ENCODE results near the gene SPINT1.

Gene SPINT1, protein sequence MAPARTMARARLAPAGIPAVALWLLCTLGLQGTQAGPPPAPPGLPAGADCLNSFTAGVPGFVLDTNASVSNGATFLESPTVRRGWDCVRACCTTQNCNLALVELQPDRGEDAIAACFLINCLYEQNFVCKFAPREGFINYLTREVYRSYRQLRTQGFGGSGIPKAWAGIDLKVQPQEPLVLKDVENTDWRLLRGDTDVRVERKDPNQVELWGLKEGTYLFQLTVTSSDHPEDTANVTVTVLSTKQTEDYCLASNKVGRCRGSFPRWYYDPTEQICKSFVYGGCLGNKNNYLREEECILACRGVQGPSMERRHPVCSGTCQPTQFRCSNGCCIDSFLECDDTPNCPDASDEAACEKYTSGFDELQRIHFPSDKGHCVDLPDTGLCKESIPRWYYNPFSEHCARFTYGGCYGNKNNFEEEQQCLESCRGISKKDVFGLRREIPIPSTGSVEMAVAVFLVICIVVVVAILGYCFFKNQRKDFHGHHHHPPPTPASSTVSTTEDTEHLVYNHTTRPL

DNA sequence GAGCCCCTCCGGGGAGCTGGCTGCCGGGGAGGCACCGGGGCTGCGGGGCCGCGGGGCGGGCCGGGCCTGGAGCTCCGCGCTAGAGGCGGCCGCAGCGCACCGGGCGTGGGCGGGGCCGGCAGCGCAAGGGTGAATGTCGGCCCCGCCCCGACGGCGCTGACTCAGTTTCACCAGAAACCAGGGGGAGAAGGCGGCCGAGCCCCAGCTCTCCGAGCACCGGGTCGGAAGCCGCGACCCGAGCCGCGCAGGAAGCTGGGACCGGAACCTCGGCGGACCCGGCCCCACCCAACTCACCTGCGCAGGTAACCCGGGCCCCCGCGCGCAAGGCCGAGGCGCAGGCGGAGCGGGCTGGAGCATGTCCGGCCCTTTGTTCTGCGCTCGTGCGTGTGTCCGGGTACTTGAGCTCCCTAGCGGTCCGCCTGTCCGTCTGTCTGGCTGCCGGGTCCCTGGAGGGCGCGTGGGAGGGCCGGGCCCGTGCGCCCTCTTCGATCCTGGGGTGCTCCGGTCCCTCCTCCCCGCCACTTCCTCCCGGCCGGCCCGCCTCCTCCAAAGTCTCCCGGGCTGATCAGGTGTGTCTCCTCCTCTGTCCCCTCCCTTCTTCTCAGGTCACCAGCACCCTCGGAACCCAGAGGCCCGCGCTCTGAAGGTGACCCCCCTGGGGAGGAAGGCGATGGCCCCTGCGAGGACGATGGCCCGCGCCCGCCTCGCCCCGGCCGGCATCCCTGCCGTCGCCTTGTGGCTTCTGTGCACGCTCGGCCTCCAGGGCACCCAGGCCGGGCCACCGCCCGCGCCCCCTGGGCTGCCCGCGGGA is at the start of gene SPINT1:
TSS of gene SPINT1 (plus strand) at position 164 of the 811 bp plus-strand sequence. CDS start at position 671, 507 bp downstream.
- DNase-seq, result no peak

DNA sequence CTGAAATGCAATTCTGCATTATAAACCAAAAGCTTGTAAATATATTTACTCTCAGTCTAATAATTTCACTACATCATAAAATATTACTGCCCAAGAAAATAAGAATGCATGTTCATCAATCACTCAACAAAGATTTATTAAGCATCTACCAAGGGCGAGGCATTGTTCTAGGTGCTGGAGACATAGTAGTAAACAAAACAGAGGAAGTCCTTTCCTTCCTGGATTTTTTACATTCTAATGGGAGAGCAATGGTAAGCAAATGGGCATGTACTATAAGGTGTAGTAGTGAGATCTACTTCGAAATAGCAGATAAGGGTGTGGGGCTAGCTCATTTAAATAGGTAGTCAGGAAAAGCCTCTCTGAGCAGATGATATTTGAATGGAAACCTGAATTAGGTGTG is 47.8 kb upstream of the SPINT1 start:
- no peak for DNase-seq

DNA sequence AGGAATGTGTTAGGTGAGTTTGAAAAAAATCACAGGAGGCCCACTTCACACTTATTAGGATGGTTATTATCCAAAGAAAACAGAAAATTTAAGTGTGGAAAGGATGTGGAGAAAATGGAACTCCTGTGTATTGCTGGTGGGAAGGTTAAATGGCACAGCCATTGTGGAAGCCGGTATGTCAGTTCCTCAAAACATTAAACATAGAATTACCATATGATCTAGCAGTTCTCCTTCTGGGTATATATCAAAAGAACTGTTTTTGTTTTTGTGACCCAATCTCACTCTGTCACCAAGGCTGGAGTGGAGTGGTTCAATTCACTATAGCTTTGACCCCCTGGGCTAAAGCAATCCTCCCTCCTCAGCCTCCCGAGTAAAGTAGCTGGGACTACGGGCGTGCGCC is 47.3 kb upstream of the SPINT1 start:
- DNase-seq, result no peak

DNA sequence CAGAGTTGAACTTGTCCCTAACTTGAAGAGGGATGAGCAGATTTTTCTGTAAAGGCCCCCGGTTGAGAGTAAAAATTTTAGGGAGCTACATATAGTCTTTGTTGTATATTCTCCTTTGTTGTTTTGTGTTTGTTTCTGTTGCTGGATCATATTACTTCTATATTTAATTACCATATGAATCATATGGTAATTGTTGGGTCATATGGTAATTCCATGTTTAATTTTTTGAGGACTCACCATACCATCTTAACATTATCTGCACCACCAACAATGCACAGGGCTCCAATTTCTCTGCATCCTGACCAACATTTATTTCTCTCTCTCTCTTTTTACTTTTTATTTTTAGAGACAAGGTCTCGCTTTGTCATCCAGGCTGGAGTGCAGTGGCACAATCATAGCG is 44.3 kb upstream of the SPINT1 start:
- DNase-seq, result no peak

DNA sequence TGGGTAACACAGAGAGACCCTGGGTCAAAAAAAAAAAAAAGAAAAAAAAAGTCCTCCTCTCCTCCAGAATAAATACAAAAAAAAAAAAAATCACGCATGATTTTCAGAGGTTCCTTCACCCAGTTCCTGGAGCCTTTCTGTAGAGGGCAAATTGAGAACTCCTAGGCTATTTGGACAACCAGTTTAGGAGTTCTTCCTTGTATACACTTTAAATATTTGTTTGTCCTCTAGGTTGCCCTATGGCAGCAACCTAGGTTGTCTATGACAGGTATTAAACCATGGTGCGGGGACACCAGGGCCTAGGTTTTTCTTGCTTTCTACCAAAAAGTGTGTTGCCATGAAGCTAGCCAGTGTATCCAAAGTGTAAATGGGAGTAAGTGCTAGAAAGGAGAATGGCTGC is 40.8 kb upstream of the SPINT1 start:
- no peak for DNase-seq

DNA sequence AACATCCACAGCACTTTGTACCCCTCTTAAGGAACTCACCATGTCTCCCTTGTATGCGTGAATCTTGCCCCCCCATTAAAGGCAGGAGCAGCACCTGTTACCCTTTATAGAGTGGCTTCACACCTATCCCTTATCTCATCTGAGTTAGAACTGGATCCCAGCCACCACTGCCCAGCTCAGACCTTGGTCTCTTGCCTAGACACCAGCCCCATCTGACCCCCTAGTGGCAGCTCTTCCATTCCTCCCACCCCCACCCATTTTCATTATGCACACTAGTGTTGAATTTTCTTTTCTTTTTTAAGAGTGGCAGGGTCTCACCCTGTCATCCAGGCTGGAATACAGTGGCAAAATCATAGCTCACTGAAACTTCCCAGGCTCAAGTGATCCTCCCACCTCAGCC is 40.2 kb upstream of the SPINT1 start:
- DNase-seq, result no peak

DNA sequence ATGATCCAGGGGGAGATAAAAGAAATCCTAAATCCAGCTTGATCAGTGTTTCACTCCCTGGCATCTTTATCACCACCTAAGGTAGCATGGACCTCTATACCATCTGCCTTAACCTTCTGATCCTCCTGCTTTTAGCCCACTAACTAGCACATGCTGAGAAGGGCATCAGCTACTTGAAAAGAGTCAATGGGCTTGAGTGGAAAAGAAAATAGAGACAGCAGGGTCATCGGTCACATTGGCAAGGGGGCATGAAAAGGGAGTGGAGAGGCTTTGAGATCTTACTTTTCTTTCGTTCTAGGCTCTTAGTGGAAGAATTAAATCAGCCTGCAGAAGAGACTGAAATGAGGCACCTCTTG is 37.2 kb upstream of the SPINT1 start:
- DNase-seq, result no peak

DNA sequence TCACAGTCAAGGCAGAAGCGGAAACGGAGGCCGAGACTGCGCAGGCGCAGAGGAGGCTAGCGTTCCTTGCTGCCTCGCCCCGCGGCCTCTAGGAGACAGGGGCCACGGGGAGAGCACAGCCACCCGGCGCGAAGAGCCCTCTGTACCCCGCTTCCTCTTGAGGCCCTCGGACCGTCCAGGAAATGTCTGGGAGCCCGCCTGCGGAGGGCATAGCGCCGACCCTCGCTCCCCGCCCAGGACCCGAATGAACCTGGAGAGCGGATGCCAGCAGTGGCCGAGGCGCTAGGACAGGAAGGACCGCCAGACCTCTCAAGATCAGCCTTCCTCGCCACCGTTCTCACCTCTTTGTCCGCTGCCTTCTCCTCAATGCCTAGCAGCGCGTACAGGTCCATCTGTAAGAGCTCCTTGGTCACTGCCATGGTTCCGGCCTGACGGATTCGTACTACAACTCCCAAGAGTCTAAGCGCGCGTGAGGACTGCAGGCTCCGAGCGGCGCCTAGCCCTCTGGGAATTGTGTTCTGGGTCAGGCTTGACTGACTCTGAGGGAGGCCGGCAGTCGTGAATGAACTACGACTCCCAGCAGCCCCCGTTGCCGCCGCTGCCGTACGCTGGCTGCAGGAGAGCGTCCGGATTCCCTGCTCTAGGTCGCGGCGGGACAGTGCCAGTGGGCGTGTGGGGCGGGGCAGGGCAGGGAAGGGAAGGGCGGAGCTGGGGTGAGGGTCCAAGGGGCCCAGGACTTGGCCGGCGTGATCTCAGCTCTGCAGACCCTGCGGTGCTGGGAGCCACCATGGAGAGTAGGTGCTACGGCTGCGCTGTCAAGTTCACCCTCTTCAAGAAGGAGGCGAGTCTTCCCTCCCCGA is 36.6 kb upstream of the SPINT1 start, which contains the start of the genes DNAJC17 and ZFYVE19:
TSS of gene DNAJC17 (minus strand) at position 446 of the 860 bp plus-strand sequence. CDS start at position 419, 27 bp downstream.
TSS of gene ZFYVE19 (plus strand) at position 62 of the 860 bp plus-strand sequence. CDS start at position 563, 501 bp downstream.
- peak; percentile 98 for DNase-seq

DNA sequence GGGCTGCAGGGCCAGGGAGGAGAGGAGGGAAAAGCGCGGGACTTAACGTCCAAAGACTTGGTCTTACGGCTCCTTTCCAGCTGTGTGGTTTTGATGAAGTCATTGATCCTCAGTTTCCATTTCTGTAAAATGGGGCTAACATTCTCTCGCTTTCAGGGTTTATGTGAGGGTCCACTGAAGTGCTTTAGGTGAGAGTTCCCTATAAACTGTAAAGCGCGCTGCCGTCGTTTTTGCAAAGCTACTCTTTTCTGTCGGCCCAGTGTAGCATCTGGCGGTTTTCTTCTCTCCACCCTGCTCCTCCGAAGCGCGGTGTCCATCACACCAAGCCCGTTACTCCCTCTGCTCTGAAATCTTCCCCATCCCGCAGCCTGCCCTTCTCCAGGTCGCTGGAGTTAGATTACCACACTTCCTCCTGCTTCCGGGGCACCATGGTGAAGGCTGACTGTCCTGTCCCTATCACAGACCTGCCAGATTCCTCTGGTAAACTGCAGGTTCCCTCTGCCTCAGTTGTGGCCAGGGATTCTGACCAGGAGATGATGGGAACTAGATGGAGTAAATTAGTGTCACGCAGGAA is 35.9 kb upstream of the SPINT1 start:
- DNase-seq, result no peak

DNA sequence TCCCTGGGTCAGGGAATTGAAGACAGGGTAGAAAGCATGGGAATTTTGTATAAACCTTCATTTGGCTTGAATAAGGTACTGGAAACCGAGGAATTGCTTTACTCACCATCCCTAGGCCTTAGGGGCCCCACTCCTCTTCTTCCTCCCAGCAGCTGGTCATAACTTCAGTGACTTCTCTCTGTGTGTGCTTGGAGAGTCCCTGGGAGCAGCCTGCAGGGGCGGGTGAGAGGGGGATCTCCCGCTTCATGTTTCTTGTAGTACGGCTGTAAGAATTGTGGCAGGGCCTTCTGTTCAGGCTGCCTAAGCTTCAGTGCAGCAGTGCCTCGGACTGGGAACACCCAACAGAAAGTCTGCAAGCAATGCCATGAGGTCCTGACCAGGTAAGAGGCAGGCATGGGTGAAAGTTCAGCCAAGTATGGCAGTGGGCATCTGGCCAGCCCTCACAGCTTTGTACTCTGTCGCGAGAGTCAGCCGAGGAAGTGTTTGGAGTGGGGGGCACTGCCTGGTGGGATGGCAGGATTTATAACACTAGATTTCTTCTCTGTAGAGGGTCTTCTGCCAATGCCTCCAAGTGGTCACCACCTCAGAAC is 34.9 kb upstream of the SPINT1 start:
- DNase-seq, result no peak

DNA sequence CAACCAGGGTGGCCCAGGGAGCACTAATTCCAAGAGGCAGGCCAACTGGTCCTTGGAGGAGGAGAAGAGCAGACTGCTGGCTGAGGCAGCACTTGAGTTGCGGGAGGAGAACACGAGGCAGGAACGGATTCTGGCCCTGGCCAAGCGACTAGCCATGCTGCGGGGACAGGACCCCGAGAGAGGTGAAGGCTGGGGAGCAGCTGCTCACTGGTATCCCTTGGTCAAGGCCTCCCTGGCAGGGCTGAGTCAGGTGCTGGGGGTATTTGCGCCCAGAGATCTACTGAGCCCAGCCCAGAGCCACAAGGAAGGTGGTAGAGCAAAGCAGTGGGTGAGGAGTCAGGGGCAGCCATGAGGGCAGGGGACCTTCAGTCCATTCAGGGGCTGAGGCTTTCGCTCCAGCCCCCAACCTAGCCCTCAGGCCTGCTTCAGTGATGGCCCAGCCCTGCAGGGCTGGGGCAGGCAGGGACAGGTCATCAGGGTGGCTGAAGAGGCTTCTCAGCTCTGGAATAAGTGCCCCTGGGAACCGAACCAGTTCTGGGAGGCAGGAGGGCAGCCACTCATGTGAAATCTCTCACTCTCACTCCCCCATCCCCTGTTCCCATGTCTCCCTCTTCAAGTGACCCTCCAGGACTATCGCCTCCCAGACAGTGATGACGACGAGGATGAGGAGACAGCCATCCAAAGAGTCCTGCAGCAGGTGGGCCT is 31.0 kb upstream of the SPINT1 start:
- DNase-seq, result no peak

DNA sequence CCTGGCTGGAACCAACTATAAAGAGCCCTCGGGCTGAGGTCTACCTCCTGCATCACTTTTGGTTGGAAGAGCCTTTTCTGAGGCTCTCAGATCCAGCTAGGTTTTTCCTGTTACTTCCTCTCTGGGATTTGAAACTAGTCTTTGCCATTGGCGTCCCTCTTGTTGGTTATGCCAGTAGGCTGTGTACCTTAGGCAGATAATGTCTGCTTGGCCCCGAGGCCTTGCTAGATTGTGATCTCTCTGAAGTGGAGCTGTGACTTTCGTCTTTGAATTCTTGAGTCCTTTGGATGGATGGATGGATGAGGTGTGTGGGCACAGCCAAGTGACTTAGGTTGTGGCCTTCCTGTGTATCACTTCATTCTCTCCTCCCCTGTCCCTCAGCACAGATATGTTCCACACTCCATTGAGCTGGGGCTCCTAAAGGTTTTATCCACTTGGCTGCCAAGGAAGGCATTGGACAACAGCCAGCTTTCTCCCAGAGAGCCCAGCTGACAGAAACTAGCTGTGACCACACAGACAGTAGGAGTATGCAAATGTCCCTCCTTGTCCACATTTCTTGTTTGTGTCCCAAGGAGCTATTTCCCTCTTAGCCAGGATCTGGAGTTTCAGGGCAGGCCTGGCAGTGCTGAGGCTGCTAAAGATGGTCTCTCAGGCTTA is 28.7 kb upstream of the SPINT1 start:
- DNase-seq, result peak; percentile 14

DNA sequence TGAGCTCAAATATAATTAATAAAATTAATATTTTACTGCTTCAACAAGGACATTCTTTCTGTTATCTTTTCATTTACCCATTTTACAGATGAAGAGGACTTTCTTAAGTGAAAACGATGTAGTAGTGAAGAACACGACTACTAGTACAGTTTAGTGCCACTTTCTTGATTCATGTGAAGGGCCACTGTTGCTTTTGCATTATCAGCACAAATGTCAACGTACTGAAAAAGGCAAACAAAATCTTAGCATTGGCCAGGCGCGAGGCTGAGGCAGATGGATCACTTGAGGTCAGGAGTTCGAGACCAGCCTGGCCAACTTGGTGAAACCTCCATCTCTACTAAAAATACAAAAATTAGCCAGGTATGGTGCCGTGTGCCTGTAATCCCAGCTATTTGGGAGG is 24.8 kb upstream of the SPINT1 start:
- DNase-seq, result no peak

DNA sequence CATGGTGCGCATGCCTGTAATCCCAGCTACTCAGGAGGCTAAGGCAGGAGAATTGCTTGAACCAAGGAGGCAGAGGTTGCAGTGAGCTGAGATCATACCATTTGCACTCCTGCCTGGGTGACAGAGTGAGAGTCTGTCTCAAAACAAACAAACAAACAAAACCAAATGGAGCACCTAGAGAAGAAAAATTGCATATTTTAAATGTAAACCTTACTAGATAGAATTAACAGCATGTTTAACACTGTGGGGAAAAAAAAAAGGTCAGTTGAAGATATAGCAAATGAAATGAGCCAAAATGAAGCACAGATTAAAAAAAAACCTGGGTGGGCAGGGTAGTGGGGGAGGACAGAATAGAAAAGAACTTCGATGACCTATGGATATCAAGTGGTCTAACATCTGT is 22.7 kb upstream of the SPINT1 start:
- DNase-seq, result no peak

DNA sequence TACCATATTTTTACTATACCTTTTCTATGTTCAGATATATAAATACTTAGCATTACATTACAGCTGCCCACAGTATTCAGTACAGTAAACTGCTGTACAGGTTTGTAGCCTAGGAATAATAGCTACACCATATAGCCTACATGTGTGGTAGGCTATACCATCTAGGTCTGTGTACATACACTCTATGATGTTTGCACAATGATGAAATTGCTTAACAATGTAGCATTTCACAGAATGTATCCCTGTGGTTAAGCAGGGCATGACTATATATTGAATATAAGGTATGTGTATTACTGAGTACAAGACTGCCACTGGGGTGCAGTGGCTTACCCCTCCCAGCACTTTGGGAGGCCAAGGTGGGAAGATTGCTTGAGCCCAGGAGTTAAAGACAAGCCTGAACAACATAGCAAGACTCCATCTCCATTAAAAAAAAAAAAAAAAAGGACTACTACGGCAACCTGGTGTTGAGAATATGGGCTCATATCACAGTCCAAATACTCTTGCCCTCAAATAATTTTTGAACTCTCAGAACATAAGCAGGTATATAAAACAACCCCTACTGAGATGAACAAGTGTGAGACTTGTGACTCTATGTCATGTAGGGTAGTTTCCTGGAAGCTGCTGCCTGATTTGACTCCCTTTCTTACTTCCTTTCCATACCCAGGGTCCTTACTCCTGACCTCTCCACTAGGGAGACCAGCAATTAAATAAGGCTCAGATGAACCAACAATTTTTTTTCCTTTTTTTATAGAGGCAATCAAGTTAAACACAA is 20.1 kb upstream of the SPINT1 start:
- DNase-seq, result no peak

DNA sequence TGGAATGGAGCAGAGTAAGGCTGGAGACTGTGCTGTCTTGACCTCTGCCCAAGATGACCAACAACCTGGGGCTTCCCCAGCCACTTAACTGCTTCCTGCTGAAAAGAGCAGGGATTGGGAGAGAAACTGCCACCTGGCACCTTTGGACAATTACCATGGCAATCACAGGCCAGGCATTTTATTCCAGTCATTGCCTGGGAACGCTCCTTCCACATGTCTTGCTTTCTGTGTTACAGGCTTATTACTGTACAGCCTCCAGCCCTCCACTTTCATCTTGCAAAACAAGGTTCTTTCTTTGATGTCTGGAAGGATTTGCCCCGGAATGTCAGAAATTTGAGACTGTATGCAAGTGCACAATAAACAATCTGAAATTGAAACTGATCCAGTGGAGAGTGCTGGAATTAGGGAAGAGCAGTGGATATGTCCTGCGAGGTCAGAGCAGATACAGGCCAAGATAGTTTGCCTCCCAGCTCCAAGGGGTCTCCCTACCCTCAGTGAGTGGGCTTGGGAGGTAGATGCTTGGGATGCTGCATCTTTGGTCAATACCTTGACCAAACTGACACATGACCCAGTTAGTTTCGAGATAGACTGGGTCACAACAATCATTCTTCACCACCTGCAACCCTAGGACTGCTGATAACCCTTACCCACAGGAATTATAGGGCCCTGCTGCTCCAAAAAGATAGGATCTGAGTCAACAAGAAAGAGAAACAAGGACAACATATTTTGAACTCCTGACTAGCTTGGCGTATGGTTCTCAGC is 18.0 kb upstream of the SPINT1 start:
- DNase-seq, result no peak

DNA sequence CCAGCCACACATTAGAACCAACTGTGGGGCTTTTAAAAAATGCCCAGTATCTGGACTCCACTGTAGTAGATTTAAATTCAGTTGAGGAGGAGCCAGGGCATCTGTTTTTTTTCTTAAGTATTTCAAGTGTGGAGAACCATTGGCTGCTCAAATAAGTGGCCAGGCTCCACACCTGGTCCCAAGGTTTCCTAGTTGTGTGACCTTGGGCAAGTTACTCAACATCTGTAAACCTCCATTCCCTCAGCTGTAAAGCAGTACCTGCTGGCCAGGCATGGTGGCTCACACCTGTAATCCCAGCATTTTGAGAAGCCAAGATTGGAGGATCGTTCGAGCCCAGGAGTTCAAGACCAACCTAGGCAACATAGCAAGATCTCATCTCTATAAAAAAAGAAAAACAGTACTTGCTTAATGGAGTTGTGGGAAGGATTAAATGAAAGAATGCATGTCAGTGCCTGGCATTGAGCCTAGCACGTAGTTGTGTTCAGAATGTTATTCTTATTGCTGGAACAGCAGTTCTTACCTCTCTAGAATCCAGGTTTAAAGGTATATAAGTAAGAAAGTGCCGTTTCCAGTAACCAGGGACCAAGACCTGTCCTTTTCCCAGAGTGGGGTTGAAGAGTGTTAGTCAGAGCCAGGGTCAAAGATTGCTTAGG is 17.3 kb upstream of the SPINT1 start:
- no peak for DNase-seq

DNA sequence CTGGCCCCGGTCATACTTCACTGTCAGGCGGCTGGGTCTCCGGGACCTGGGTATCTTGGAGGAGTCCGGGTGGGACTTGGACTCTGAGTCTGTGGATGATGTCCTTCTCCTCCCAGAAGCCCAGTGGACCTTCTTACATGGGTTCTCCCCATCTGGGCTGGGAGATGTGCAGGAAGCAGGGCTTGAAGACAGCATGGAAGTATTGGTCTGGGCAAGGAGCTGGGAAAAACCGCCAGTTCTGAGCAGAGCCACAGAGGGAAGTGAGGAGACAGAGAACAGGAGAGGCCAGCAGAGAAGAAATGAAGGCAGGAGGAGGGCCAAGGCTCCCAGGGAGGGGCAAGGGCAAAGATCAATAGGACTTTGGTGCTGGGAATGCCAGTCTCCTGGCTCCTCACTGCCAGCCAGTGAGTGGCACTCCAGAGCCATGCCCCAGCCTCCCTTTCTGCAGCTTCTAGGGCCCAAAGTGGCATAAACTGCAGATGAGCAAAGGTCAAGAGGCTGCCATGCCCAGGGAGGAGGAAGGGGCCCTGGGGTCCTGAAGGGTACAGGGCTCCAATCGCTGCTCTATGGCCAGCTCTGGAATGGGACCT is 15.3 kb upstream of the SPINT1 start, which contains the start of gene PPP1R14D:
TSS of gene PPP1R14D (minus strand) at position 262 of the 590 bp plus-strand sequence. CDS start at position 195, 67 bp downstream.
- DNase-seq, result no peak
